GM06990 (cell line): ENCODE measurements around the gene MOV10L1.

Experiments used
- DNase-seq: peaks from one replicate; pipeline ENCODE4 v3.0.0-alpha.2; 2011; ENCODE audit not compliant: insufficient read length; ENCODE audit errors: extremely low read depth
- H3K27me3 ChIP-seq: replicated peaks from 2 replicates; pipeline ENCODE4 v1.6.0; 2011; ENCODE audit warnings: low read length; ENCODE audit not compliant: control insufficient read depth, insufficient read depth
- H3K36me3 ChIP-seq: 2 replicates; pipeline ENCODE4 v1.5.1; 2011; ENCODE audit warnings: low read length; ENCODE audit not compliant: control insufficient read depth, insufficient read depth
- H3K4me3 ChIP-seq: replicated peaks from 2 replicates; pipeline ENCODE4 v1.5.1; 2011; ENCODE audit warnings: low read depth, mild to moderate bottlenecking, control low read depth, low read length
- CTCF ChIP-seq: IDR thresholded peaks from 2 replicates; pipeline ENCODE4 v1.5.1; 2011; ENCODE audit warnings: low read length, control low read depth, mild to moderate bottlenecking, inconsistent platforms; ENCODE audit not compliant: insufficient read depth, poor library complexity, severe bottlenecking

The MOV10L1 gene

DNA sequence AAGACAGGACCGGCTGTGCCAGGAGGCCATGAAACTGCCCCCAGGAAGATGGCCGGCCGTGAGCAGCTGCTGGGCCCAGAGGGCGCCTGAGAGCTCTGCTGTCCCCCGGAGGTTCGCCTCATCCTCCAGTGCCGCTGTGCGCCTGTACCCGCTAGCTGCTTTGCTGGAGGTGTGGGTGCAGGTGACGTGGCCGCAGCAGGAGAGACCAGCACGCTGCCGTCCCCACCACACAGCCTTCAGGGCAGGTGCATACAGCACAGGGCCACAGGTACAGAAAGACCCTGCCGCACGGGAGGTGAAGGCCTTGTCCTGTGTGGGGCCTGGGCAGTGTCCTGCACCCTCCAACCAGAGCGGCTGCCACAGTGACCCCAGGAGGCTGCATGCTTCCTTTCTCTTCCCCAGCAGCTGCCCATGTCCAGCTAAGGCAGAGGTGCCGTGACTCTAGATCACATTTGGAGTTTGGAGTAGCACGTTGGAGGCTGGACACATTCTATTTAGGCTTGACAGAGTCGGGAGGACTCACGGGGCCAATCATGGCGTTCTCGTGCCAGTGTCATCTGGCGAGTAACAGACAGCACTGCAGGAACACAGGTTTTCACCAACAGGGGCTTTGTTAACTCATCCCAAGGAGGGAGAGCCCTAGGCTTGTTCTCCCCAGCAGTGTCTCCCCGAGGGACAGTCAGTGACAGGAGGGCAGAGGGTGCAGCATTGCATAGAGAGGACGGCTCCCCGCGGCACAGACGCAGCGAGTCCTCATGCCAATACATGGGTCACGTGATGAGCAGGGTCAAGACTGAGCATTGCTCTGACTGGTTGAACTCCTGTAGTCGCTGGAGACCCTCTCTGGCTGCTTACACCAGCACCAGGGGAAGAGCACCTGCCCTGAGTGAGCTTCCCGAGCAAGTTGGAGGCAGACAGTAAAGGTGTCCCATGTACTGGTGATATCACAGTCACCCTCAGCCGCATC lies 62.0 kb downstream of the MOV10L1 start:
- TF ChIP-seq CTCF: no peak
- no peaks in the 10 kb centered on the region for H3K27me3 ChIP-seq
- no peak for DNase-seq
- H3K36me3 ChIP-seq: no peaks in the 10 kb centered on the region
- H3K4me3 ChIP-seq: no peak overlapping the region

- no peak for DNase-seq
- TF ChIP-seq CTCF: no peak
- H3K36me3 ChIP-seq: no peaks in the 10 kb centered on the region
- no peaks in the 10 kb centered on the region for H3K27me3 ChIP-seq
- no peak overlapping the region for H3K4me3 ChIP-seq
Observed at GRCh38 chr22:50153056-50153755, 63.4 kb downstream of the MOV10L1 start.

GRCh38 chr22:50153756-50154140 lies 63.9 kb downstream of the MOV10L1 start:
- peaks cover under 1% of the 10 kb centered on the region for H3K27me3 ChIP-seq
- H3K36me3 ChIP-seq: no peaks in the 10 kb centered on the region
- no peak for TF ChIP-seq CTCF
- H3K4me3 ChIP-seq: no peak overlapping the region
- no peak for DNase-seq

- TF ChIP-seq CTCF: no peak
- no peak for DNase-seq
- H3K36me3 ChIP-seq: no peaks in the 10 kb centered on the region
- peaks cover 1% of the 10 kb centered on the region for H3K27me3 ChIP-seq
- no peak overlapping the region for H3K4me3 ChIP-seq
Observed at GRCh38 chr22:50157709-50158375, 68.0 kb downstream of the MOV10L1 start.

DNA sequence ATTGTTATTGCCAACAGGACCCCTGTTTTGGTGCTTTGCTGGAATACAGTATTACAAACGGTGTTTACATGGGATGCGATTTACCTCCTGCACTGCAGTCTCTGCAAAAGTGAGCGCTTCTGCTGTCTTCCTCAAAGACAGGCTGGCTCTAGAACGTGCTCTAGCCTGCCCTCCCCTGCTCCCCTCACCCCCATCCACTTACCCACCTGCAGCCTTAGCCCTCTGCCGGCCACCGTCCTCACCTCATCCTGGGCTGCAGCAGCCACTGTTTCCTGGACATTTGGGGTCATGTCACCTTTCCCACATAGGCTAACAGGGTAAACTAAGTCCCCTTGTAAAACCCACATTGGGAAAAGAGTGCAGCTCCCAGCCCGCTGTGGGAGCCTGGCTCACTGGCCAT lies 71.1 kb downstream of the MOV10L1 start:
- TF ChIP-seq CTCF: no peak
- H3K27me3 ChIP-seq: peaks cover 1% of the 10 kb centered on the region
- H3K4me3 ChIP-seq: no peak overlapping the region
- no peak for DNase-seq
- no peaks in the 10 kb centered on the region for H3K36me3 ChIP-seq
